ENCODE results near the gene TEX19.
"Not testable (repeated sequence)": the region's sequence is repeated elsewhere in the genome, so short reads cannot be mapped to it uniquely, and the experiment has no call there.

The TEX19 gene

DNA sequence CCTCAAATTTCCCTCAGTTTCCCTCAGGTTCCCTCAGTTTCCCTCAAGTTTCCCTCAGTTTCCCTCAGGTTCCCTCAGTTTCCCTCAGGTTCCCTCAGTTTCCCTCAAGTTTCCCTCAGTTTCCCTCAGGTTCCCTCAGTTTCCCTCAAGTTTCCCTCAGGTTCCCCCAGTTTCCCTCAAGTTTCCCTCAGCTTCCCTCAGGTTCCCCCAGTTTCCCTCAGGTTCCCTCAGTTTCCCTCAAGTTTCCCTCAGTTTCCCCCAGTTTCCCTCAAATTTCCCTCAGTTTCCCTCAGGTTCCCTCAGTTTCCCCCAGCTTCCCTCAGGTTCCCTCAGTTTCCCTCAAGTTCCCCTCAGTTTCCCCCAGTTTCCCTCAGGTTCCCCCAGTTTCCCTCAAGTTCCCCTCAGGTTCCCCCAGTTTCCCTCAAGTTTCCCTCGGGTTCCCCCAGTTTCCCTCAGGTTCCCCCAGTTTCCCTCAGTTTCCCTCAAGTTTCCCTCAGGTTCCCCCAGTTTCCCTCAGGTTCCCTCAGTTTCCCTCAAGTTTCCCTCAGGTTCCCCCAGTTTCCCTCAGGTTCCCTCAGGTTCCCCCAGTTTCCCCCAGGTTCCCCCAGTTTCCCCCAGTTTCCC, 516 bp downstream of the TEX19 start:
- DNase-seq = not testable (repeated sequence)

DNA sequence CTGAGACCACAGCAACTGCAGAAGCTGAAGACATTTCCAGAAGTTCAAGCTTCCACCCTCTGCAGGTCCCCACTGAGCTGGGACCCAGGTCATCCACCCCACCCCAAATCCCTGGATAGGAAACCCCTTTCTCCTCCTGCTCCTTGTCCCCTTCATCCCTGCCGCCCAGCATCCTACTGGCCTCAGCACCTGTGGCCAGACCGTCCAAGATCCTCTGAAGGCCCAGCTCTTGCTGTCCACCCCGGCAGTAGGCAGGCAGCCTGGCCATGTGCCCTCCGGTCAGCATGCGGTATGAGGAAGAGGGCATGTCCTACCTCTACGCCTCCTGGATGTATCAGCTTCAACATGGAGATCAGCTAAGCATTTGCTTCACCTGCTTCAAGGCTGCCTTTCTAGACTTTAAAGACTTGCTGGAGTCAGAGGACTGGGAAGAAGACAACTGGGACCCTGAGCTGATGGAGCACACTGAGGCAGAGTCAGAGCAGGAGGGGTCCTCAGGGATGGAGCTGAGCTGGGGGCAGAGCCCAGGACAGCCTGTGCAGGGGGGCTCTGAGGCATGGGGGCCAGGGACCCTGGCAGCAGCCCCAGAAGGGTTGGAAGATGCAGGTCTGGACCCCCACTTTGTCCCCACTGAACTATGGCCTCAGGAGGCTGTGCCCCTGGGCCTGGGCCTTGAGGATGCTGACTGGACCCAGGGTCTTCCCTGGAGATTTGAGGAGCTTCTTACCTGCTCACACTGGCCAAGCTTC, 3.0 kb downstream of the TEX19 start:
- DNase-seq = no peak

DNA sequence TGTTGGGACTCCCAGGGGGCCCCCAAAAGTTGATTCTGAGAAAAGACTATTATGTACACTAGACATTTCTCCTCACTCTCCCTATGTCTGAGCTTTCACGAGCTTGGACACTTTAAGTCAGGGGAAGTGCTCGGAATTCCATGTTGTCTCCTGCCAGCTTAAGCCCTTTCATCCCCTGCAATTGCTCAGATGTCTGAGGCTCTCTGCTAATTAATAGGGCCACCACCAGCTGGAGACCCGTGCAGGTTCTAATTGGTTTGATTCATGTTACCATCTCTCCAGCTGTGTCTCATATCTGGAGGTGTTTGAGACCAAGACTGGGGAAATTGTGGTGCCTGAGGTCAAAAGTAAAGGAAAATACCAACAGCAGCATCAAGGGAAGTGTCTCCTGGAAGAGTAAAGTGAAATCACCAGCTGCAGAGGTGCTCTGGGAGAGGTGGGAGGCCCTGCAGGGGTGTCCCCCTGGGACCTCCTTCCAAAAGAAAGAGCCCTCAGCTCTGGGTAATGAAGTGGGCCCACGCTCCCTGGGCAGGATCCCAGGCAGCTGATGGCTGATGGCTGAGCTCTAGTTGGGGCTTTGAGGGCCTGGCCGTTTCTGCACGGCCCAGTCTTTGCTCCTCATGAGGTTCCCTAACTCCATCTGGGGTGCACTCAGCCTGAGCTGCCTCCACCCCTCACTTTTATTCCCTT, 6.7 kb downstream of the TEX19 start:
- DNase-seq = no peak

DNA sequence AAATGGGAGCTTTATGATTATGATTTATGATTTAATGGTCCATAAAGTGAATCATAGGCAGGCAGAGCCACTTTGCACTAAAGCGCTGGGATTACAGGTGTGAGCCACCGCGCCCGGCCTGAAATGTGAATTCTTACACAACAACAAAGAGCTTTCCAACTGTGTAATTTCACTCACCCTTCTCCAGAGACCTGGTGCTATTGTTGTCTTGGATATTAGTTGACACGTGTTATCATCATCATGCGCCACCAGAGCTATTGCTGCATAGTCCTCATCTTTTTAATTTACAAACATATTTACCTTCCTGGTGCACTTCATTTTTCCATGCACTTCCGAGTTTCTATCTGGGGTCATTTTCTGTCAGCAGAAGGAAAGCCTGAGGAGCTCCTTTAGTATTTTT, 7.7 kb downstream of the TEX19 start:
- DNase-seq = no peak

DNA sequence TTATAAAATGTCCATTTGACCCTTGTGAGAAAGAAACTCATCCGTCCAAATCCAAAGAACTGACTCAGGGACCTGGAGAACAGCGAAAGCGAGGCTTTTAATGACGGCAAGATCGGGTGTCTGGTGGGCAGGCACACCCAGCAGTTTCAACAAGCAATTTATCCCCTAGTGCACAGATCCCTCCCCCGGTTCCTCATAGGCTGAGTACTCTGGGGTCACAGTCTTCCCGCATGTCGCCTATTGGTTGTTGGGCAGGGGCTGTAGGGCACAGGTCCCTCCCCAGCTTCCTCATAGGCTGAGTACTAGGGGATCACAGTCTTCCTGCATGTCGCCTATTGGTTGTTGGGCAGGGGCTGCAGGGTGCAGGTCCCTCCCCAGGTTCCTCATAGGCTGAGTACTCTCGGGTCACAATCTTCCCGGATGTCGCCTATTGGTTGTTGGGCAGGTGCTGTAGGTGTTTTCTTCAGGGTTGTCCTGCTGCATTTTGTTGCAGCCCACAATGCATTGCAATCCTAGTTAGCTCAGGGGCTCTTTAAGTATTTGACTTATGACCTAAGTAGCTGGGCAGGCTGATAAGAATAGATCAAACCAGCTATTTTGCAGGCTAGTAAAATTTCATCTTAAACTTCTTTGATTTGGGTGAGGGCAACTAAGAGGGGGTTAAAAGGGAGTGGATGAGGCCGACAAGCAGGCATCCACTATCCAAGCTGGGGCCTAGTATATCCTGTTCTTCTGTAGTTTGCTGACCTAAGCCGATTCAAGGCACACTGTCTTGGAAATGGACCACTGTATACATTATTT, 8.9 kb downstream of the TEX19 start:
- no peak for DNase-seq

DNA sequence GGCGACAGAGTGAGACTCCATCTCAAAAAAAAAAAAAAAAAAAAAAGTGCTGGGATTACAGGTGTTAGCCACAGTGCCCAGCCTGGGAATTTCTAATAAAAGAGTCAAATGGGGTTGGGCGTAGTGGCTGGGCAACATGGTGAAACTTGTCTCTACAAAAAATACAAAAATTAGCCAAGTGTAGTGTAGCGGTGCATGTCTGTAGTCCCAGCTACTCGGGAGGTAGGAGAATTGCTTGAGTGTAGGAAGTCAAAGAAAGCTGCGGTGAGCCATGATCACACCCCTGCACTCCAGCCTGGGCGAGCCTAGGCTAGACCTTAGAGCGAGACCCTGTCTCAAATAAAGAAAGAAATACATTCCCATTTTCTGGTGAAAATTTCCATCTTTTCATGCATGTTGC, 10.2 kb downstream of the TEX19 start:
- DNase-seq = no peak

DNA sequence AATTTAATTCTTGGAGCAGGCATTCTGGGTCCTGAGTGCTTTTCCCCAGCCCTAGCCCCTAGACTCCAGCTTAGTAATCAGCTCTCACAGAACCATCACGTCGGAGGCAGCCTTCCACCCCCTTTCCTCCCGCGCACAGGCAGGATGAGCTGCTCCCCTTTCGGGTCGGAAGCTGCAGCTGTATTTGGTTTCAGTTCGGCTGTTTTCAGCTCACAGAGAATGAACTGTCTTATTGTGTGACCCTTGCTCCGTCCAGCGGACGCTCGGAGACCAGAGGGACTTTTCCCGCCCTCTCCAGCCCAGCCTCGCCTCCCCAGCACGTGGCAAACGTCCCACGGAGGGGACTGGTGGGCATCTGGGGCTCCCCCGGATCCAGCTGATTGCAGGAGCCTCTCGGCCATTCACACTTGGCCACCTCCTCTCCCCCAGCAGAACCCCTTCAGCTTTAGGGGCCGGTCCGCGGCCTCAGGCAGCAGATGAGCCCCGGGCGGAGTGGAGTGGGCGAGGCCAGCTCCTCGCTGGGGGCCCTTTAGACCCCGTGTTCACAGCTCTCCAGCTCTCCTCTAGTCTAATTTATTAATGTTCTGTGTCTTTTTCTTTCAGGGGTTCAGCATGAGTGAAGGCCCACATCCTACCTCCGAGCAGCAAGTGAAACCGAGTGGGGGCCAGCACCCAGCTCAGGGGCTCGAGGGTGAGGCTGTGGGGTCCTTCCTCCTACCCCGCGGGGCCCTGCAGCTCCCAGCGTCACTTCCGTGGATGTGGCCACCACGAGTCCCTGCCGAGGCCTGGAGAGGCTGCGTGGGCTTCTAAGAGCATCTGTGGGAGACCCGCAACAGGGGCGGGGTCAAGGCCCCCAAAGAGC, 11.7 kb downstream of the TEX19 start:
- no peak for DNase-seq

DNA sequence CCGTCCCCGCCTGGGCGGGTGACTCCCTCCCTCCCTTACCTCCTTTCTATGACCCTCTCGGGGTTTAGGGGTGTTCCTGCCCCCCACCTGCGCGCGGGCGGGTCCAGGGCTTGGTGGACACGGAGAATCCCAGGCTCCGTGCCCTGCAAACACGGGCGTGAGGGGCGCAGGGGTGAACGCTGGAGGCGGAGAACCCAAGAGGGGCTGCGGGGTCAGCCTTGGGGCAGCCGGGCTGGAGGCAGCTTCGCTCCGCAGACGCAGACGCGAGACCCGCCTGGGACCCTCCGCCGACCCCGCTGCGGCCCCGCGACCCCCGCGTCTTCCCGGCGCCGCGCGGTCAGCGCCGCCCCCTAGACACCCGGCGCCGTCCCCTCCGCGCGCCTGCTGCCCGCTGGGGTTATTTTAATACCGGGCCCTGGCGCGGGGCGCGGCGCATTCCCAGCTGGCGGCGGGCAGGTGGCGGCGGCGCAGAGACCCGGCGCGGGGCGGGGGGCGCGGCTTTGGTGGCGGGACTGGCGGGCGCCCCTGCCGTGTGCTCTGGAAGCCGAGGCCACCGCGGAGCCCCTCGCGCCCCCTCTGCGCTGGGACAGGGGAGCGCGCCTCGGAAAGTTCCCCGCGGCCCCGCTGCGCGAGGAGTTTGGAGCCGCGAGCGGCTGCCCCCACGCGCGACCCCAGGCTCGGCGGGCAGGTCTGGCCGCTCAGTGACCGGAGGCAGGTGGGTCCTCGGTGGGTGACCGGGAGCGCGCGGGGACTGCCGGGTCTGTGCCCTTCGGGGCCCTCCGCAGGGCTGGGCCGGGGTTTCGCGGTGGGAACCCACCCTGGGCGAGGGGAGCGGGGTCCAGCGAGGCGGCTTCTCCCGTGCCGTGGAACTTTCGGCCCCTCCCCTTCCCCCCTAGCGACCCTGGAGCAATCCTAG, 12.5 kb downstream of the TEX19 start, which contains the start of gene UTS2R:
Gene UTS2R, plus strand, starts transcription at position 433 of the 916 bp plus-strand sequence. CDS start 2,560 bp downstream, outside the sequence.
- no peak for DNase-seq

DNA sequence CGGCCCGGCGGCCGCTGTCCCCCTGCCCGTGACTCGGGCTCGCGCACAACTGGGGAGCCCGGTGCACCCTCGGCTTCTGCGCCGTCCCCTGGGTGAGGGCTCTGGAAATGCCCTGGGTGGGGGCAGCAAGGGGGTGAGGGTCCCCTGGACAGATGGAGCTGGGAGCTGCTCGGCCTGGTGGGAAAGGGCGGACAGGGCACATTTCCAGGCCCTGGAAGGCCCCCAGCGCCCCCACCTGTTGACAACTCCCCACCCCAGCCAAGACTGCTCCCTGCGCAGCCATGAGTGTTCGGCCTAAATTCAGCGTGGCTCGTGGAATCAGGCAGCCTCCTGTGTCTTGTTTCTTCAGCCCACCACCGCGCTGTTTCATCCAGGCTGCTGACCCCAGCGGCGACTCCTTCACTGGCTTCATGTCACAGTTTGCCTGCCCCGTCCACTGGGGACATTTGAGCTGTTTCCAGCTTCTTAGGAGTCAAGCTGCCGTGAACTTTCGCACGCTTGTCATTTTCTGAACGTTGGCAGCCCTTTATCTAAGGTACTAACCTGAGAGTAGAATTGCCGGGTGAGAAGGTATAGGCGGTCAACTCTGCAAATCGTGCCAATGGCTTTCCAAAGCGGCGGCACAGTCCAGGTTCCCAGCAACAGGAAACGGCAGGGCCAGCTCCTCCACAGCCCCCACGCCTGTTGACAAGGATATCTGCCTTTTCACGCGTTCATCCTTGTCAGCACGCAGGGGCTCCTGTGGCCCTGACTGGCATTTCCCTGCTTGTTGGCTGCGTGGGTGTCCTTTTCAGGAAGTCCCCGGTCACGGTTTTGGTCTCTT, 13.4 kb downstream of the TEX19 start:
- DNase-seq = no peak

DNA sequence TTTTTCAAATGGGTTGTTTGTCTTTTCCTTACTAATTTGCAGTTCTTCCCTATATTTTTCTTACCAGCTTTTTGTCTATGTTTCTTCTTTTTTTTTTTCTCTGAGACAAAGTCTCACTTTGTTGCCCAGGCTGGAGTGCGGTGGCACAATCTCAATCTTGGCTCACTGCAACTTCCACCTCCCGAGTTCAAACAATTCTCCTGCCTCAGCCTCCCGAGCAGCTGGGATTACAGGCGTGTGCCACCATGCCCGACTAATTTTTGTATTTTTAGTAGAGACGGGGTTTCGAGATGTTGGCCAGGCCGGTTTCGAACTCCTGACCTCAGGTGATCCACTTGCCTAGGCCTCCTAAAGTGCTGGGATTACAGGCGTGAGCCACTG, 14.0 kb downstream of the TEX19 start:
- DNase-seq = not testable (repeated sequence)

DNA sequence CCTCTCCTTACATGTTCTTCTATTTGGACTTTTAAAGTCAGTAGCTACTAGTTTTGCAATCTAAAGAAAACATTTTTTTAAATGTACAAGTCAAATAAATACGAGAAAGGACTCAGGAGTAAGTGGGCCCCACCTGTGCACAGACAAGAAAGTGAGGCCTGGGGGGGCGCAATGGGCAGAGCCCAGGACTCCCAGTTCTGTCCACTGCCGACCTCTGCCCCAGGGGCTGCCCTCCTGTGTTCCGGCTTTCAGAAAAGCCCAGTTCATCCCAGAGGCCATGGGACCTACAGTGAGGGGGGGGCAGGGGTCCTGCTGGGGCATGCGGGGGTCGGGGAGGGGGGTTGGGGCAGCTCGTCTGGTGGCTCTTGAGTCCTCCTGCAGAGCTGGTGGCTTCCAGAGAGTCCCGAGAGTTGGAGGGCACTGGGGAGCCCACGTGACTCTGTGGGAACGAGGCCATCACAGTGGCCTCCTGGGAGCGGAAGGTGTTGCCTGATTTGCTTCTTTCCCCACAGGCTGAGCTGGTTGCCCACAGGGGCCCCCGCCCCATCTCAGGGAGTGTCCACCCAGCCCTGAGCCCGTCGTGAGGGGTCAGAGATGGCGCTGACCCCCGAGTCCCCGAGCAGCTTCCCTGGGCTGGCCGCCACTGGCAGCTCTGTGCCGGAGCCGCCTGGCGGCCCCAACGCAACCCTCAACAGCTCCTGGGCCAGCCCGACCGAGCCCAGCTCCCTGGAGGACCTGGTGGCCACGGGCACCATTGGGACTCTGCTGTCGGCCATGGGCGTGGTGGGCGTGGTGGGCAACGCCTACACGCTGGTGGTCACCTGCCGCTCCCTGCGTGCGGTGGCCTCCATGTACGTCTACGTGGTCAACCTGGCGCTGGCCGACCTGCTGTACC, 14.9 kb downstream of the TEX19 start:
- DNase-seq = no peak

DNA sequence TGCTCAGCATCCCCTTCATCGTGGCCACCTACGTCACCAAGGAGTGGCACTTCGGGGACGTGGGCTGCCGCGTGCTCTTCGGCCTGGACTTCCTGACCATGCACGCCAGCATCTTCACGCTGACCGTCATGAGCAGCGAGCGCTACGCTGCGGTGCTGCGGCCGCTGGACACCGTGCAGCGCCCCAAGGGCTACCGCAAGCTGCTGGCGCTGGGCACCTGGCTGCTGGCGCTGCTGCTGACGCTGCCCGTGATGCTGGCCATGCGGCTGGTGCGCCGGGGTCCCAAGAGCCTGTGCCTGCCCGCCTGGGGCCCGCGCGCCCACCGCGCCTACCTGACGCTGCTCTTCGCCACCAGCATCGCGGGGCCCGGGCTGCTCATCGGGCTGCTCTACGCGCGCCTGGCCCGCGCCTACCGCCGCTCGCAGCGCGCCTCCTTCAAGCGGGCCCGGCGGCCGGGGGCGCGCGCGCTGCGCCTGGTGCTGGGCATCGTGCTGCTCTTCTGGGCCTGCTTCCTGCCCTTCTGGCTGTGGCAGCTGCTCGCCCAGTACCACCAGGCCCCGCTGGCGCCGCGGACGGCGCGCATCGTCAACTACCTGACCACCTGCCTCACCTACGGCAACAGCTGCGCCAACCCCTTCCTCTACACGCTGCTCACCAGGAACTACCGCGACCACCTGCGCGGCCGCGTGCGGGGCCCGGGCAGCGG, 15.7 kb downstream of the TEX19 start:
- DNase-seq = no peak

DNA sequence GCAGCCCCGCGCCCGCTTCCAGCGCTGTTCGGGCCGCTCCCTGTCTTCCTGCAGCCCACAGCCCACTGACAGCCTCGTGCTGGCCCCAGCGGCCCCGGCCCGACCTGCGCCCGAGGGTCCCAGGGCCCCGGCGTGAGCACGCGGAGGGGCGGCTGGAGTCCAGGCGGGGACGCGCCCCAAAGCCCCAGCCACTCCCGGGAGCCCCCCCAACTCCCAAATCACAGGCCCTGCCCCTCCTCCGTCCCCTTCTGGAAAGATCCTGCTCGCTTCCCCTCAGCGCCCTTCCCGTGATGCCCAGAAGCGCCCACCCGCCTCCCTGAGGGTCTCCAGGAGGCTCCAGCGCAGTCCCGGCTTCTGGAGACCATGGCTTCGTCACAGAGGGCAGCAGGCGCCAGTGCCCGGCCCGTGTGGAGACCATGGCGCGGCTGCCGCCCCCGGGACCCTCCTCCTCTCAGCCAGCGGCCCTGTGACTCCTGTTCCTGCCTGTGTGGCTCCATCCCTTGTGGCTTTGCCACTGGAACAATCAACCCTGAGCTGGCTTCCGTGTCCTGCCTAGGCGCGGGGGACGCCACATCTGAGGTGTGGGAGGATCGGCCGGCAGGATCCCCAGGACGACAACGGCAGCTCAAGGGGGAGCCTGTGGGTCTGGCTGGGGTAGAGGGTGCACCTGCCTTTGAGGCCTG, 16.5 kb downstream of the TEX19 start:
- DNase-seq = no peak

DNA sequence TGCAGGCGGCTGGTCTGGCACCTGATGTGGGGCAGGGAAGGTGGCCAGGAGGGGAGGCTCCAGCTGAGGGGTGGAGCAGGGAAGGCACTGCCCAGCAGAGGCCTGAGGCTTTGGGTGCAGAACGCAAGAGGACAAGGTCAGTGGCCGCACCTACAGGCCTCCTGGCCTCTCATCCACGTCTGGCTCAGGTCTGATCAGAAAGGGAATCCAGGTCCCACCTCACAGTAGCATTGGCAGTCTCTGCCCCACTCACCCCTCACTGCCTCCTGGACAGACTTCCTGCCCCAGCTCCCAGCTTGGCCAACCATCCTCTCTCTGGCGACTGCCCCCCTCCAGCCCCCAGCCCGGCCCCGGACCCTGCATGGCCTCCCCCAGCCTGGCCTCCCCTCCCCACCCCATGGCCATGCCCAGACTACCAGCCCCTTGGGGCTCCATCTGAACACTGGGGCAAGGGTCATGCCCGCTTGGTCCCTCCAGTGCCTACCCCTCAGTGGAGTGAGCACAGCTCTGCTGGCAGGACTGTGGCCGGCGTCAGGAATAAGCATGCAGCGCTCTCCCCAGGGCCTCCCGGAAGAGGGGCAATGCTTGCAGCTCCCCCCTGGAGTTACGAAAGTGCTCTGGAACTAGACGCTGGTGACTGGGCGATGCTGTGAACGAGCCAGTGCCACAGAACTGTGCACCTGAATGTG, 17.1 kb downstream of the TEX19 start:
- DNase-seq = no peak

DNA sequence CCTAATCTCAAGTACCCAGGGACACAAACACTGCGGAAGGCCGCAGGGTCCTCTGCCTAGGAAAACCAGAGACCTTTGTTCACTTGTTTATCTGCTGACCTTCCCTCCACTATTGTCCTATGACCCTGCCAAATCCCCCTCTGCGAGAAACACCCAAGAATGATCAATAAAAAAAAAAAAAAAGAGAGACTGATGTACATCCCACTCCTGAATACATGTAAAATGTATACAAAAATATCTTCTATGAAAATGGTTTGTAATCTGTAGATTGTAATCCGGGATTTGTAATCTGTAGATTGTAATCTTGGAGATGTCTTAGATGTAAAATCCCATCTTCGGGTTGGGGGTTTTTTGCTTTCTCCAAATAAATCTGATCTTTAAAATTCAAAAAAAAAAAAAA, 18.2 kb downstream of the TEX19 start:
- not testable (repeated sequence) for DNase-seq

DNA sequence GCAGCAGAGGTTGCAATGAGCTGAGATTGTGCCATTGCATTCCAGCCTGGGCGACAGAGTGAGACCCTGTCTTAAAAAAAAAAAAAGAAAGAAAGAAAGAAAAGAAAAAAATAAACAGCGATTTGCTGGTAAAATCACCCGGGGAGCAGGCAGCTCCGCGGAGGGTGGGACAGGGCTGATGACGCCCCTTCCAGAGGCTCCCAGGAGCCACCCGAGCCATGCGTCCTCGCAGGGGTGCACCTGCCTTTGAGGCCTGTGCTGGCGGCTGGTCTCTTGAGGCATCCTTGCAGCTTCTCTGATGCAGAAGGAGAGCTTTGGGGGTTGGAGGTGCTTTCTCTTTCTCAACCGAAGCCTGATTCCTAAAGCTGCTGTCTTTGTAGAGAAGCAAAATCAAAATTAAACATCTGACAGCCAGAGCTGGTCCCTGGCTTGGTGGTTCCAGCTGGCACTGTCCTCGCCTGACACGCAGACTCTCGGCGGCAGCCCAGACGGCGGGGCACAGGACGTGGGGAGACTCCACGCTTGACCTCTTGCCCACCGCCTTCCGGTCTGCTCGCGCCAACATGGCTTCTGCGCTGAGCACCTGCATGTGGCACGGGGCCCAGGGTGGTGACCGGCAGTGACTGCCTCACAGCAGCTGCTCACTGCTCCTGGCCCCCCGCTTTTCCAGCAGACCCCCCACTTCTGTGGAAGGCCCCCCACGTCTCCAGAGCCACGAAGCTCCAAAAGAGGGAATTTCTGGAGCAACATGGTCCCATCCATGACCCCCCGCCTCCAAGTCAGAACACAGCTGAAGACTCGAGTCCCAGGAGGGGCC, 19.1 kb downstream of the TEX19 start:
- DNase-seq = no peak

DNA sequence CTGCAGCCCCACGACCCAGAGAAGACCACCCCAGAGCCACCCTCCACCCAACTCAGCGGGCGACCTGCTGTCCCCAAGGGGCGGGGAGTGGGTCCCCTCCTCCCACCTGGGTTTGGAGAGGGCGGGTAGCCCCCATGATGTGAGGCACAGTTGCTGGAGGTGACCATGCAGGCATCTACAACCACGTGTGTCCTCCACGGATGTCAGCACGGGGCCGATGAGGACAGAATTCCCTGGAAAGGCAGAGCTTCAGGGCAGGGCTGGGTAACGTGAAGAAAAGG, 19.6 kb downstream of the TEX19 start:
- DNase-seq = no peak
